ENCODE measurements around the gene GNAI3.

The GNAI3 gene

DNA sequence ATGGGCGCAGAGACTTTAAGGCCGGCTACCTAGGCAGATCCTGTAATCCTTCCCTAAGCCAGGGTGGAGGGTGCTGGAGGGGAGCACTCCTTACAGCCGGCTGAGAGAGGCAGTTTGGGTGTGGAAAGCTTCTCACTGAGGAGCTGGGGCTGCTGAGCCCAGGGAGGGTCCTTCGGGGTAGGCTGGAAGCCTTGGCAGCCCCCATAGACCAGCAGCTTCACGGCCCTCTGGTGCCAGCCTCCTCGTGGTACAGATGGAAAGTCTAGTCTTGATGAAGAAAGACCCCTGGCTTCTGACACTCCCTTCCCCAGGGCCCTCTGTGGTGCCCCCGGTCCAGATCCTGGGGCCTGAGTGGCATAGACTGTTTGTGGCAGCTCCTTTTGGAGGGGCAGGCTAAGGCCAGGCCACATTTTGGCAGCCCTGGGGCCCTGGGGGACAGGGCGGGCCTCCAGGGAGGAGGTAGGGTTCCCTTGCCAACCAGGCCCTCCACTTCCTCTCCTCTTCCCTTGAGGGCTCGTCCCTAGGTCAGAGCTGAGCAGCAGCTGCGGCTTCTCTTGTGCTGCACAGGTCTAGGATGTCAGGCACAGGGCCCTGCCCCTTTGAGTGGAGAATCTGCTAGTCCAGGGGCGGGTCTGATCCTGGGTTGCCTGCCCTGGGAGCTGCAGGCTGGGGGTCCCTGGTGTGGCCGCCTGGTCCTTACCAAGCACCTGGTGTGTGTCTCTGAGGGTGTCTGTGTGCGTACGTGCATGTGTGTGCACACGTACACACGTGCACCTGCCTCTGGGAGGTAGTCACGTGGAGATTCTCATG is 76.0 kb downstream of the GNAI3 start:
- no peak for DNase-seq

DNA sequence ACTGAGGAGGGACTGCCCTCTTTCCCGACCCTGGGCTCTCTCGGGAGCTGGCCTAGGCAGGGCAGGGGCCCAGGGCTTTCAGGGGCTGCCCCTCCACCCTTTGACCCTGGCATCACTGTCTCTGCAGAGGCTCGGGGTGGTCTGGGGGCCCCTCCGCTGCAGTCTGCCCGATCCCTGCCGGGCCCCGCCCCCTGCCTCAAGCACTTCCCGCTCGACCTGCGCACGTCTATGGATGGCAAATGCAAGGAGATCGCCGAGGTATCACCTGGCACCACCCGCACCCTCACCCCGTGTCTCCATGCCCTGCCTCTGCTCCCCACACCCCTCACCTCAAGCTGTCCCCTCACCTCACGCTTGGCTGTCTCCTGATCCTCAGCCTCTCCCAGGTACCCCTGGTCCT is 76.8 kb downstream of the GNAI3 start:
- DNase-seq: no peak

DNA sequence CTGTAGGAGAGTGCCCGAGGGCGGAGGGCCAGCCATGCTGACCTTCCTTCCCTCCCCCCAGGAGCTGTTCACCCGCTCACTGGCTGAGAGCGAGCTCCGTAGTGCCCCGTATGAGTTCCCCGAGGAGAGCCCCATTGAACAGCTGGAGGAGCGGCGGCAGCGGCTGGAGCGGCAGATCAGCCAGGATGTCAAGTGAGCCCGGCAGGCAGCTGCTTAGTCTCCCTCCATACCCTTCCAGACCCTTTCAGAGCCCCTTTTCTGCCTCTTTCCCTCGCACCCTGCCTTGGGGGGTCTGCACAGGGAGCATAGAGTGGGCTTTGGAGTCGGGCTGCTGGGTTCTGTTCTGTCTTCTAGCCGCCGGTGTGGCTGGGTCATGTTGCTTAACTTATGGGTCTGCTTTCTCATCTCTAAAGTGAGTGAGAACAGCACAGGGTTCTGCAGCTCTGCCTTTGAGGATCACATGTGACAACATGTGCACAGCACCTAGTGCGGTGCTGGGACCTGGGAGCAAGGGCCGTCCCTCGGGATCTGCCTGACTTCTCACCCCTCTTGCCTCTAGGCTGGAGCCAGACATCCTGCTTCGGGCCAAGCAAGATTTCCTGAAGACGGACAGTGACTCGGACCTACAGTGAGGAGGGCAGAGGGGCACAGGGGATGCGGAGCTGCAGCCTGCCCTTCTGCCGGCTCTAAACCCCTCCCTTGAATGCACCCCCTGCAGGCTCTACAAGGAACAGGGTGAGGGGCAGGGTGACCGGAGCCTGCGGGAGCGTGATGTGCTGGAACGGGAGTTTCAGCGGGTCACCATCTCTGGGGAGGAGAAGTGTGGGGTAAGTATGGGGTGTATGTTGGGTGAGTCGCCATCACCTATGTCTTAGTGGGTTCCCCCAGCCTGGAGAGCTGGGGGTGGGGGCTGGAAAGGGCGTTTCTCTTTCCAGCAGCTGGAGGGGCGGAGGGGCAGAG is 77.5 kb downstream of the GNAI3 start:
- DNase-seq: no peak

DNA sequence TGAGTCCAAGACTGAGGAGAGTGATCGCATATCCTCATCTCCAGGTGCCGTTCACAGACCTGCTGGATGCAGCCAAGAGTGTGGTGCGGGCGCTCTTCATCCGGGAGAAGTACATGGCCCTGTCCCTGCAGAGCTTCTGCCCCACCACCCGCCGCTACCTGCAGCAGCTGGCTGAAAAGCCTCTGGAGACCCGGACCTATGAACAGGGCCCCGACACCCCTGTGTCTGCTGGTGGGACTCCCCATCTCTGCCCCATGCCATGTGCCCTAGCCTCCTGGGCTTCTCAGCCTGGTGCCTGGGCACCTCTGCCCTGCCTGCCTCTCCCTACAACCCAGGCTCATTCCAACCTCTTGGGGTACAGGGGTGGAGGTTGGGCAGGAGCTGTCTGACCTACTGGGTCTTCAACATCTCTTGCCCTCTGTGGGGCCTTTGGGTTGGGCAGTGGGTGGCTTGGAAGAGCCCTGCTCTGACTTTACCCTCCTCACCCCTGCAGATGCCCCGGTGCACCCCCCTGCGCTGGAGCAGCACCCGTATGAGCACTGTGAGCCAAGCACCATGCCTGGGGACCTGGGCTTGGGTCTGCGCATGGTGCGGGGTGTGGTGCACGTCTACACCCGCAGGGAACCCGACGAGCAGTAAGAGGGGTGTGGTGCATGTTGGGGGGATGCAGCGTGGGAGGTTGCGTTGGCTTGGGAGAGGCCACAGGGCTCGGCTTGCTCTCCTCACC is 78.4 kb downstream of the GNAI3 start:
- no peak for DNase-seq

DNA sequence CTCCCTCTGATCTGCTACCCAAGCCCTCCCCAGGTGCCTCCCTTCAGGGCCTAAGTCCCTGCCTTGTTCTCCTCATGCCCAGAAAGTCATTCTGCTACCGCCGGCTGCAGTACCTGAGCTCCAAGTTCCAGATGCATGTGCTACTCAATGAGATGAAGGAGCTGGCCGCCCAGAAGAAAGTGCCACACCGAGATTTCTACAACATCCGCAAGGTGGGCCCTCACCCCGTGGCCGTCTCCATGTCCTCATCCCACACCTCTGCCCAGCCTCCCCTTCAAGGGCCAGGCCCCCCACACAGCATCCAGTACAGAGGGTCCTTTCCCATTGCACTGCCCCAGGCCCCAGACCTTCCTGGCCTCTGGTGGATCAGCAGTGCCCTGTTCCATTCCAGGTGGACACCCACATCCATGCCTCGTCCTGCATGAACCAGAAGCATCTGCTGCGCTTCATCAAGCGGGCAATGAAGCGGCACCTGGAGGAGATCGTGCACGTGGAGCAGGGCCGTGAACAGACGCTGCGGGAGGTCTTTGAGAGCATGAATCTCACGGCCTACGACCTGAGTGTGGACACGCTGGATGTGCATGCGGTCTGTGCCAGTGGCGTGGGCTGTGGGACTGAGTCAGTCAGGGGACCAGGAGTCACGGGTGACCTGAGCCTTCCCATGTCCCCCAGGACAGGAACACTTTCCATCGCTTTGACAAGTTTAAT is 79.4 kb downstream of the GNAI3 start:
- DNase-seq: peak; percentile 92

DNA sequence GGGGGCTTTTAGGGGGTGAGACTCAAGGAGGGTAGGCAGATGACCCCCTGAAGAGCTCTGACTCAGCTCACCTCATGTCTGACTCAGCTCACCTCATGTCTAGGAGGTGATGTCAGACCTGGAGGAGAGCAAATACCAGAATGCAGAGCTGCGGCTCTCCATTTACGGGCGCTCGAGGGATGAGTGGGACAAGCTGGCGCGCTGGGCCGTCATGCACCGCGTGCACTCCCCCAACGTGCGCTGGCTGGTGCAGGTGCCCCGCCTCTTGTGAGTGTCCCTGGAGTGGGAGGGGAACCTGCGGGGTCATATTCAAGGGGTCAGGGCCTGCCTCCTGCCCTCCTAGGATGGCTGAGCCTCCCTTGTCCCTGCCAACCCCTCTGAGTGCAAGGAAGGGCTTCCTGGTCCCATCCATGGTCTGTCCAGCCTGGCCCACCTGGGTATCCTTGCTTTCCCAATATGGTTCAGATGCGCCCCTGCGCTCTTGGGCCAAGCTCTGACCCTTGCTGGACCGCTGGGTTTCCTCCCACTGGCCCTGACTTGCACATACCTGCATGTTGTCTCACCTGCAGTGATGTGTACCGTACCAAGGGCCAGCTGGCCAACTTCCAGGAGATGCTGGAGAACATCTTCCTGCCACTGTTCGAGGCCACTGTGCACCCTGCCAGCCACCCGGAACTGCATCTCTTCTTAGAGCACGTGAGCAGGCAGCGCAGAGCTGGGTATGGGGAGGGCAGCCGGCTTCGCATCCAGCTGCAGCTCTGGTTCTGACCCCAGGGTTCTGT is 80.3 kb downstream of the GNAI3 start:
- peak; percentile 97 for DNase-seq

DNA sequence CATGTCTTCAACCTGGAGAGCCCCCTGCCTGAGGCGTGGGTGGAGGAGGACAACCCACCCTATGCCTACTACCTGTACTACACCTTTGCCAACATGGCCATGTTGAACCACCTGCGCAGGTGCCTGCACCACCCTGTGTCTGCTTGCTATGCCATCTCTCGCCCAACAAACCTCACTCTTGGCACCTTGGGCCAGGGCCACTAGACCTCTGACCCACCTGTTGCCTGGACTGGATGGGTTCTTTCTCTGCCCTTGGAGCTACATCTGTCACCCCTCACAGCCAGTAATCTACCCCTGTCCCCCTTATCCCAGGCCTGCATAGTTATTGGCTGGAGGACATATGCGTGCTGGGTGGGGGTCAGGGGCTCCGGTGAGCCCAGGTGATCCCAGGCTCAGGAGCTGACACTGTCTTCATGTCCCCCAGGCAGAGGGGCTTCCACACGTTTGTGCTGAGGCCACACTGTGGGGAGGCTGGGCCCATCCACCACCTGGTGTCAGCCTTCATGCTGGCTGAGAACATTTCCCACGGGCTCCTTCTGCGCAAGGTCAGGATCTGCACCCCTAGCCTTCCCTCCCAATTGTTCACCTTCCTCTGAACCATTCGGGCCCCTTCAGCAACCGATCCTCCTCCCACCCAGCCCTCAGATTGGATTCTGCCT is 81.1 kb downstream of the GNAI3 start:
- DNase-seq: no peak

DNA sequence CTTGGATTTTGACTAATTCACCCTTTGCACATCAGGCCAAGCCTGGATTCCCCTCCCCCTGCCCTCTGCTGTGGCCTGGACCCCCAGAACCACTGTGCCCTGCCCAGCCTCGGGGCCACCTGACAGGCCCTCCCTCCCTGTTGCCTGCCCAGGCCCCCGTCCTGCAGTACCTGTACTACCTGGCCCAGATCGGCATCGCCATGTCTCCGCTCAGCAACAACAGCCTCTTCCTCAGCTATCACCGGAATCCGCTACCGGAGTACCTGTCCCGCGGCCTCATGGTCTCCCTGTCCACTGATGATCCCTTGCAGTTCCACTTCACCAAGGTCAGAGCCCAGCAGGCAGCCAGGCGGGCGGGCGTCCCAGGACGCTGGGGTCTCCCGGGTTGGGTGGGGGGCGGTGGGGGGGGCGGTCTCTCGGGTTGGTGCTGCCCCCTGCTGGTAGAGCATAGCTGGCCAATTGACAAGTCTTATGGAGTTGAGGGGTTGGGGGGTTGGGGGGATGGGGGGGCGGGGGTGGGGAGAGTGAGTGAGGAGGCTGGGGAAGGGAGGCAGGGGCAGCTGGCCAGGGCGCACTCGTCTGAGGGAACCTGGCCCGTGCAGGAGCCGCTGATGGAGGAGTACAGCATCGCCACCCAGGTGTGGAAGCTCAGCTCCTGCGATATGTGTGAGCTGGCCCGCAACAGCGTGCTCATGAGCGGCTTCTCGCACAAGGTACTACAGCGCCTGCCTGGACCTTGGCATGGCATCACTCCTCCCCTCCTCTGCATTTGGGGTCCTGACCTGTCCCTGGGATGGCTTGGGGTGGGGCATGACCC is 81.9 kb downstream of the GNAI3 start:
- DNase-seq: no peak

DNA sequence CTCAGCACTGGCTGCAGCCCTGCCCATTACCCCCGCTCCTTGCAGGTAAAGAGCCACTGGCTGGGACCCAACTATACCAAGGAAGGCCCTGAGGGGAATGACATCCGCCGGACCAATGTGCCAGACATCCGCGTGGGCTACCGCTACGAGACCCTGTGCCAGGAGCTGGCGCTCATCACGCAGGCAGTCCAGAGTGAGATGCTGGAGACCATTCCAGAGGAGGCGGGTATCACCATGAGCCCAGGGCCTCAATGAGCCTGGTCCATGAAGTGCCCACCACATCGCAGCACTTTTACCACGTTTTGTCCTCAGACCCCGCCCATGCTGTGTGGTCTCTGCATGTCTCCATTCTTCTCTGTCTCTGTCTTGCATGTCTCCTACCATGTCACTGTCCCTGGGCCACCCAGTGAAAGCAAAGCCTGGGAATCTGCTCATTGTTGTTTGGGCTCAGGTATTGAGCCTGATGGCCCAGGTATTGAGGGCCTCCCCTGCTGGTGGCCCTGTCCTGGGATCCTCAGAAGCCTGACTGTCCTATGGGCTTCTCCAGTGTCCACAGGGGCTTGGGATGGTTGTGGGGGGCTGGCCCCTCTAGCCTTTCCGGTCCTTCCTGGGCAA is 82.6 kb downstream of the GNAI3 start:
- no peak for DNase-seq

DNA sequence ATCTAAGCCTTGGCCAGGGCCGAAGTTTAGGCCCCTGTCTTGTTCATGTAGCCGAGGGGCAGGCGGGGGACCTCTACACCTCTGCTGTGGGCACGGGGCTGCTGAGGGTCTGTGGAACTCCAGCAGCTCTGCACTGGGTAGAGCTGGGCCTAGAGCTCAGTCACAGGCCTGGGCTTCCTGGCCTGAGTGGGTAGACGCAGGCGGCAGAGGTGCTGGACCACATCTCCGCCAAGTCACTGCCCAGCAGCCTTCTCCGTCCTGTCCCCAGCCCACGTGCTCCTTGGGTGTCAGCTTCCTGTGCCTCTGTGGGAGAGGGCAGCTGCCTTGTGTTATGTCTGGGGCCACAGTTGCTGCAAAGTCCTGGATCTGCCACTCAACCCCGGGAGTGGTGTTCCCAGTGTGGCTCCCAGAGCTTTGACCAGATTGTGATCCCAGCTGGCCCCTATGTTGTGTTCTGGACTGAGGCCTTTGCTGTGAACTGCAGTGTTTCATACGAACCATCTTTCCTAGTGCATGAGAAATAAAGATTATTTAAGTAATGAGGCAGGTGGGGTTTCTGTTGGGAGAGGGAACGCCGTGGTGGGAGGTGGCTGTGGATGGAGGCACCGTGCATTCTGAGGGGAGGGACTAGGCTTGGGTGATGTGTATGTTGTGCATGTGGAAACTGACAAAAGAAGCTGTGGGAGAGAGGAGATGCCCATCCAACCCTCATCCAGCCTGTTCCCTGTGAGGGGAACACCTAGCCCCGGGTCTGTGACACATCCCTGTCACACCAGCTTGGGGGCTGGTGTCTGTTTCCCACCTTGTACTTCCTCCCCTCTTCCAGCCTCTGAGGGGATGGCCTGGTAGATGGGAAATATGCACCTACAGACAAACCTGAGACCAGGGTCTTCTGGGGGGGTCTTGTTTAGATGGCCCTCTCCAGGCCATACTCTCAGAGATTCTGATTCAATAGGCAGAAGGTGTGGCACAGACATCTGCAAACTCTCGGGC is 83.4 kb downstream of the GNAI3 start:
- DNase-seq: no peak

DNA sequence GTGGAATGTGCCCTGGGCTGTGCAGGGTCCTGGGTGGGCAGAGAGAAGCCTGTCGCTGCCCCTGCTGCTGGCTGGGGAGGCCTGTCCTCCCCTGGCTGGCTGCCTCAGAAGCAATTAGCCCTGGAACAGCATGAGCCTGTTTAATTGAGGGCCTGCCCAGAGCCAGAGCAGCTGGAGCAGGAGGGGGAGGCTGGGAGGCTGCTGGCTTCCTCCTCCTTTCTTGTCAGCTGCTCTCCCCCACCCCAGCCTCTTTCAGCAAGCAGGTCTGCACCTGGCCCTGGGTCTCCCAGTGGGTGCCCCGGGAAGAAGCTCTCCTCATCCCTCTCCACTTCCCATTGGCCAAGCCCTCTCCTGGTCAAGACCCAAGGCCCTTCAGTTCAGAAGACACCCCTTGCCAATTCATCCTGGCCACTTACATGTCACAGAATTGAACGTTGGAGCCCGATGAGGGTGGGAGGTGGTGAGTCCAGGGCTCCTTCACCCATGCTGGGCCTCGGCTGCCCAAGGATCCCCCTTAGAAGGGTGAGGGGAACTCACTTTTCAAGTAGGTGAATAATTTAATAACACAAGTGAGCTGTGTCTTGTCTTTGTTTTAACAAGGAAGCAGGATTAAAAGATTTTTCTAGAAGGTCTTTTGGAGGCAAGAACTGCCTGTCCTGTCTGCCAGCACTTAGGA is 84.4 kb downstream of the GNAI3 start:
- DNase-seq: no peak

DNA sequence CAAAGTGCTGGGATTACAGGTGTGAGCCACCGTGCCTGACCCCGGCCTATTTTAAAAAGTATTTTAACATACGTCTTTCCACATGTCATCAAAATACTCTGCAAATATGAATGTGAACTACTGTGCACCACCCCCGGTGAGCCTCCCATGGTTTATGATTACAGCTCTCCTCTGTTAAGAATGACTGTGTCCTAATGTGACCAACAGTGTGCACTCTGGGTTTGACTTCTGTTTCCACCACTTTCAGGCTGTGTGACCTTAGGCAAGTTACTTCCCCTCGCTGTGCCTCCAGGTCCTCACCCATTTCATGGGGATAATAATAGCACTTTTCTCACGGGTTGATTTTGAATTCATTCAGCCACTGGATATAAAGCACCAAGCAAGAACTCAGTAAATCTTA is 85.9 kb downstream of the GNAI3 start:
- no peak for DNase-seq

DNA sequence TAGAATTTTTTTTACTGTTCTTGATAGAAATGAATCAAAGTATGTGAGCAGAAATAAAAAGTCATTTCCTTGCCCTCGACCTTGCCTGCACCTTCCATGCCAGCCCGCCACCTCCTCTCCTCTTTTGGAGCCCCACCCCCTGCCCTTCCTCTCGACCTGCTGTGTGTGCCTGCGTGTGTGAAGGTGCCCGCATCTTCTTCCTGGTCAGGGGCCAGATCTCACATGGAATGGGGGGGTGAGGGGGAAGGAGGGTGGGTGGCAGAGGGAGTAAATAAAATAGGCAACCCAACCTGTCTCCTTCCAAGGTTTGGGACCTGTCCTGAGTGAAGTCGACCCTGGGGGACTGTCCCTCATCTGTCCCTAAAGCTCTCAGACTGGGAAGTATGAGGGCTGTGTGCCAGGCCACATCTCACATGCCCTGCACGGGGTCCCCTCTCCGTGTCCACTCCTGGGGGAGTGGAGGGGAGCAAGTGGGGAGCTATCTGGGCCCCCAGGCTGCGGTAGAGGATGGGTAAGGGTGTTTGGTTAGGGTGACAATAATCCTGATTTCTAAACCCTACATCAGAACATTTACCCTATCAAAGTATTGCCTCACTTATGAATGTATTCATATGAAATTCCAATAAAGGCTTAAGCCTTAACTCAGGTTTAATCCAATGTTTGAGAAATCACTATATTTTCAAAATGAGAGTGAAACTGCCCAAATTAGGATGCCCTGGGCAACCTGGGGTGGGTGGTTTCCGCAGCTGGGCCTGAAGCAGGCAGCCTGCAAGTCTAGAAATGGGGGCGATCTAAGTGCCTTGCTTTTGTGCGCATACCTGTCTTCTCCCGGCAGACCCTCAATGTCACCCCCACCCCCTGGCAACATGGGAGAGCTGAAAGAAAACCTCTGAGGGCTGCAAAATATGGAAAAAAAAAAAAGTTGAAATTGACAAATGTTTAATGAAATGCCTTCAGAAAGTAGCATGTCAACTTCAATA is 86.6 kb downstream of the GNAI3 start:
- DNase-seq: no peak

DNA sequence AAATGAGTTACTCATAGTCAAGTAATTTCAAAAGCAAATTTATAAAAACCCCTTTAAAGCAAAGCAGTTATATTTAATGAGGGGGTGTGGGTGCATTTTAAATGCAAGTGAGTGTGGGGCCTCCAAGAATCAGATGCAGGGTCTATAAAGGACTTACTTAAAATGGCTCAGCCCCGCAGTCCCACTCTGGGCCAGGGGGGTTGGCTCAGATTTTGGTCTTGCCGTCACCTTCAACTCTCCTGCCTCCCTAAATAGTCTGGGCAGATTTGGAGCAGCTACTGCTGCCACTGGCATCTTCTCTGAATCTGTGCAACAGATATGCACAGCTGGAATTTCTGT is 87.4 kb downstream of the GNAI3 start:
- DNase-seq: no peak

DNA sequence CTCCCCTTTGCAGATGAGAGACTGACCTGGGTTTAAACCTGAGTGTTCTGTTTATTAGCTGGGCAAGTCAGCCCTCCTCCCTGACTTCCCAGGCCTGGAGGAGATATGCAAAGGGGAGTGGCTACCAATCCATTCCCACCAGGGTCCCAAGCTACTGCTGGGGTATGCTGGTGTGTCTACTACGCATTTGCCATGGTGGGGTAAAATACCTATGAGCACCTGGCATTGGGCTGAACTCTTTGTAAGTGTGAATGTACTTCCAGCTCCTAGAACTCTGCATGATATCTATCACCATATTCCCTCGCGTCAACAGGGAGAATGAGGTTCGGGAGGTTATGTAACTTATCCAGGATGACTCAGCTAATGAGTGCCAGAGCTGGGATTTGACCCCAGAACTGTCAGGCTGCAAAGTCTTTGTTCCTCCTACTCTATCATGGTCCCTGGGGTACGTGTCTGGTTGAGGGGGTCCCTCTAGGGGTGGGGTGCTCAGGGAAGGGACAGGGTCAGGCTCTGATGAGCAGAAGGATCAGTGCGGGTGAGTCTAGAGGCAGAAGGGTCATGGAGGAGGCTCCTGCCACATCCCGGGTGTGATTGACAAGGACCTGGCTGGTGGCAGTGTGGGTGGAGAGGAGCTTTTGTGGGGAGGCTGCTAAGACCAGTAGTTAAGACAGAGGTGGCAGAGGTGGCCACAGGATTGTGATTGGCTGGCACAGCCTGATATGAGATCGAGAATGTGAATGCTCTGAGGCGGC is 88.0 kb downstream of the GNAI3 start:
- DNase-seq: no peak

DNA sequence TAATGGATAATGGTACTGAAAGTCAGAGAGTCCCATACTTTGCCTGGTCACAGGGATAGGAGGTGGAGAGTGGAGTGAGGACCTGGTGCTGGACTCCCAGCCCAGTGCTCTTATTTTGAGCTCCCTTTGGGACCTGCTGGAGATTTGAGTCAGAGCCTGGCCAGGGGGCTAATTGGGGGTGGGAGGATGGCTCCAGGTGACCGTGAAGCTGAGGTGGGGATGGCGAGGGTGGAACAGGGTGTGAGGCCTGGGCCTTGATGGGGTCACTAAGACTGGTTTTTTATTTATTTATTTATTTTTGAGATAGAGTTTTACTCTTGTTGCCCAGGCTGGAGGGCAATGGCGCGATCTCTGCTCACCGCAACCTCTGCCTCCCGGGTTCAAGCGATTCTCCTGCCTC is 89.0 kb downstream of the GNAI3 start:
- no peak for DNase-seq
